Inflammatory macrophage (primary cell): Measurements from ENCODE around the gene PTBP3.
"Not testable (repeated sequence)": the region's sequence is repeated elsewhere in the genome, so short reads cannot be mapped to it uniquely, and the experiment has no call there.

Experiments
- DNase-seq, 2 donors: peaks; one replicate each; pipeline ENCODE4 v3.0.0-alpha.2; 2020 to 2022

Gene PTBP3

GRCh38 chr9:112267086-112267485 lies 66.3 kb downstream of the PTBP3 start:
- DNase-seq = not testable (repeated sequence)

DNA sequence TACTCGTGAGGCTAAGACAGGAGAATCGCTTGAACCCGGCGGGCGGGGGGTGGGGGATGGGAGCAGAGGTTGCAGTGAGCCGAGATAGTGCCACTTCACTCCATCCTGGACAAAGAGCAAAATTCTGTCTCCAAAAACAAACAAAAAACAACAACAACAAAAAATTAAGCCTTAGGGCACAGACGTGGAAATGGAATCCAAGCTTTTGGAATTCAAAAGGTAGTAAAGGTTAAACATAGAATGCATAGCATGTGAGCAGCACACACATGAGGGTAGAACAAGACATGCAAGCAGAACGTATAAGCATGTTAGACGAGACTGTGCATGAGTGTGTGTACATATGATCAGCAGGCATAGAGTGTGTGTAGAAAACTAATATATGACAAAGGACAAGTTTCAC lies 68.0 kb downstream of the PTBP3 start:
- DNase-seq = no peak

DNA sequence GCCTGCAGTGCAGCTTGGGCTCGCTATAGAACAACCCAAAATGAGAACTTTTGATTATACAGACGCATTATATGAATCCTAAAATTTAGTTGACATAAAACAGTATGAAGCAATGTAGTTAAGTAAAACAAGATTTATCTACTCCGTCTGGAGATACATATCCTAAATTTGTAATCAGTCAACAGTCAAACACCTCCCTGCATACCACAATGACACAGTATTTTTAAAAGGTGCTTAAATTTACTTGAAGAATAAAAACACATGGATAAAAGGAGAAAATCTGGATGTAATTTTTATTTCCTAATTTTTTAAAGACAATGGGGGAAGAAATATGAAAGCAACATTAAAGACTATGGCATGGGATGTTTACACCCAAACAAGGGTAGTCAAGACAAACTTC lies 70.8 kb downstream of the PTBP3 start:
- no peak for DNase-seq

- no peak for DNase-seq
Observed at GRCh38 chr9:112261133-112261532, 72.3 kb downstream of the PTBP3 start.

DNA sequence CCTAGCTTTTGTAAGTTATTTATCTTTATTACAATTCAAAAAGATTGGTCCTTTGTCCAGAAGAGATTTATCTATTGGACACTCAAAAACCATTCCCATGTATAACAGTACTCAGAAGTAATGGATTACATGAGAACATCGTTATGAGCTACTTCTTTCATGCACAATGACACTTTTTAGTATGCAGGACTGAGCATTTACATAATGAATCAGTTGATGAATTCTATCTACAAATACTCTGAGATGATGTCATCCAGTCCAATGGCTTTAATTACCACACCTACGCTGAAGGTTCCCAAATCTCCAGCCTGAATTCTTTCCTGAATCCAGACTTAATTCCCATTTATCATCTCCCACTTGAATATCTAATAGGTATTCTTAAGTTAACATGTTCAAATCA lies 75.3 kb downstream of the PTBP3 start:
- no peak for DNase-seq

DNA sequence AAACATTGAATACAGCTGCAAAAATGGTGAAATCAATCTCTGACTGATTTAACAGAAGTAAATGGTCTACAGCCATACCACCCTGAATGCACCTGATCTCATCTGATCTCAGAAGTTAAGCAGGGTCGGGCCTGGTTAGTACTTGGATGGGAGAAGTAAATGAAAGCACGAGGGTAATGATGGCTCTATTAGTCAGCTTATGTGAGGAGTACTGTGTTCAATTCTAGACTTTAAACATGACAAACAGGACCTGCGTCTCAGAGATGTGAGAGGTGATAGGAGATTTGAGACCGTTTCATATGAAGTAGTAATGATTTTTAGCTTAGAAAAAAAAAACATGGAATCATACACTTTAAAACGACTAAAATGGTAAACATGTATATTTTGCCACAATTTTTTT lies 81.2 kb downstream of the PTBP3 start:
- no peak for DNase-seq

DNA sequence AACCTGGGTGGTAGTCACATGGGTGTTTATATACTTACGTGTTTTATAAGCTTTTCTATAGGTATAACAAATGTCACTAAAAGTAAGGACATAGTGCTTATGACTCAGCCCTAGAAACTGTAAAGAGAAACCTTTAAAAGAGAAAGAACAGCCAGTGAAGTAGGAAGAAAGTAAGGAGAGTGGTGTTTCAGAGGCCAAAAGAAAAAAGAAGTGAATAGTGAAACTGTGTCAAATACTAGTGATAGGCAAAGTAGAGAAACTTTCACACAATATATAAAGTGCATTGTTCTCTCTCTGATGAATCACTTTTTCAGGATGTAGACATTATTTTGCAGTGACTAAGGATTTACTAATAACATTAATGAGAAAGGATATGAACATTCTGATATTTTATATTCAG lies 84.1 kb downstream of the PTBP3 start:
- DNase-seq = no peak

- peak in 1 of 2 donors; percentile 39 for DNase-seq
Observed at GRCh38 chr9:112248722-112249121, 84.7 kb downstream of the PTBP3 start.

- no peak for DNase-seq
Observed at GRCh38 chr9:112247090-112247489, 86.3 kb downstream of the PTBP3 start.

GRCh38 chr9:112245126-112245525 lies 88.3 kb downstream of the PTBP3 start:
- no peak for DNase-seq

- no peak for DNase-seq
Observed at GRCh38 chr9:112242147-112242804, 91.1 kb downstream of the PTBP3 start.

- DNase-seq = no peak
Observed at GRCh38 chr9:112241491-112241890, 91.9 kb downstream of the PTBP3 start.

DNA sequence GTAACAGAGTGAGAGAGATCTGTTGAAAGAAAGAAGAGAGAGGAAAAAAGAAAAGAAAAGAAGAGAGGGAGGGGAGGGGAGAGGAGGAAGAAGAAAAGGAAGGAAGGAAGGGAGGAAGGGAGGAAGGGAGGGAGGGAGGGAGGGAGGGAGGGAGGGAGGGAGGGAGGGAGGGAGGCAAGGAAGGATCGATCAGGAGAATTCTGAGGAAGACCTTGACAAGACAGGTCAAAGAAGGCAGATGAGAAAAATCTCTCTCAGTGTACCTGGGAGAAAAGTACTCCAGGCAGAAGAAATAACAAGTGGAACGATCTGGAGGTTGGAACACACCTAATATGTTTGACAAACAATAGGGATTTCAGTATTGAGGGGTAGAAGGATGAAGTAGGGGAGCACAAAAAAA lies 93.7 kb downstream of the PTBP3 start:
- no peak for DNase-seq

DNA sequence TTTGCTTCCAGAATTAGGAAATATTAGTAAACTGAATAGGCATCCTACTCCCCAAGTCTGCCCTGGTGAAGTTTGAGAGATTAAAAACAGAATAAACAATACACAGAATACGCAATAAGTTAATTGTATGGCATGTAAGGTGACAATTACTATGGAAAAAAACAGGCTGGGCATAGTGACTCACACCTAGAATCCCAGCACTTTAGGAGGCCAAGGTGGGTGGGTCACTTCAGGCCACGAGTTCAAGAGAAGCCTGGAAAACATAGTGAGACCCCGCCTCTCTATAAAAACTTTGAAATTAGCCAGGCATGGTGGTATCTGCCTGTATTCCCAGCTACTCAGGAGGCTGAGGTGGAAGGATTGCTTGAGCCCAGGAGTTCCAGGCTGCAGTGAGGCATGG lies 94.1 kb downstream of the PTBP3 start:
- no peak for DNase-seq

GRCh38 chr9:112234779-112235178 lies 98.6 kb downstream of the PTBP3 start:
- no peak for DNase-seq

DNA sequence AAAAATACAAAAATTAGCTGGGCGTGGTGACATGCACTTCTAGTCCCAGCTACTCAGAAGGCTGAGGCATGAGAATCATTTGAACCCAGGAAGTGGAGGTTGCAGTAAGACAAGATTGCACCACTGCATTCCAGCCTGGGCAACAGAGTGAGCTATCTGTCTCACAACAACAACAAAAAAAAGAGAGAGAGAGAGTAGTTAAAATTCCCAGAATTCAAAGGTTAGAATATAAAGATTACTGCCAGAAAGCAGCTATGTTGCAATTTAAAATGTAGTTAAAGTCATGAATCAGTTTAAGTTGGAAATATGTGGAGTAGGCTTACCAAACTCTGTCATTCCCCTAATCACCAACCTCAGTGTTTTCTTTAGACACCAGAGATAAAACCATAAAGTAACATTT lies 99.7 kb downstream of the PTBP3 start:
- peak; percentile 13 to 31 for DNase-seq

GRCh38 chr9:112232233-112232632 lies 101.2 kb downstream of the PTBP3 start:
- DNase-seq = no peak

DNA sequence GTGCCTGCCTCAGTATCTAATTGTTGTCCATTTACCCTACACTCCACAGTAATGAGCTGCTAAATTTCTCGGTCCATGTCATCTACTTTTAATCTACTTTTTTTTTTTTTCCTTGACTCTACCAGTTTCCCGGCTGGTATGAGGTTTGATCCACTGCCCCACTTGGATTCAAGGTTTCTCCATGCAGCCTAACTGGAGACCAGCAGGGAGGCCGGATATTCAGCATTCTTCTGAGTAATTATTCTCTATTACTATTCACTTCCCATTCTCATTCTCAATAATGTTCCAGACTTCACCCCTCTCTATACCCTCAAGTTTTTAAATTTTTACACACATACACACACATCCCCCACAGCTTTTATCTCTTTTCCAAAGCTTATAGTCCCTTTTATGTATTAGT lies 107.3 kb downstream of the PTBP3 start:
- DNase-seq = no peak

GRCh38 chr9:112224401-112225289 lies 108.8 kb downstream of the PTBP3 start:
- DNase-seq = peak; percentile 83 to 88

DNA sequence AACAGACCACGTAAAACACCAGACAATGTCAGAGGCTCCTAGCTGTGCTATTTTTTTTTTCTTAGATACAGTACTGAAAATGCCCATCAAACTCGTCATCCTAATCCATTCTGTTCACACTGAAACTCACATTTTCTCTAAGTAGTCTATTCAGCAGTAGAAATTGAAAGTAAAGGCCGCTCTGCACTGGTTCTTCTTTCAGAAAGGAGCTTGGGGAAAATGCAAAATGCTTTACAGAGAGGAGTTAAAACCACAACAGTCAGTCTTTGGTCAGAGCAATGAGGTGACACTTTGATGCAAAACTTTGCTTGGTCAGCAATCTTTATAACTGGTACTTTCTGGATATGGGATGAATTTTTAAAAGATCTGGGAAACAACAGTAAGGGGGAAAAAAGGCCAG lies 114.5 kb downstream of the PTBP3 start:
- DNase-seq = no peak

- DNase-seq = no peak
Observed at GRCh38 chr9:112212926-112213325, 120.5 kb downstream of the PTBP3 start.

- DNase-seq = no peak
Observed at GRCh38 chr9:112207451-112207850, 126.0 kb downstream of the PTBP3 start.

DNA sequence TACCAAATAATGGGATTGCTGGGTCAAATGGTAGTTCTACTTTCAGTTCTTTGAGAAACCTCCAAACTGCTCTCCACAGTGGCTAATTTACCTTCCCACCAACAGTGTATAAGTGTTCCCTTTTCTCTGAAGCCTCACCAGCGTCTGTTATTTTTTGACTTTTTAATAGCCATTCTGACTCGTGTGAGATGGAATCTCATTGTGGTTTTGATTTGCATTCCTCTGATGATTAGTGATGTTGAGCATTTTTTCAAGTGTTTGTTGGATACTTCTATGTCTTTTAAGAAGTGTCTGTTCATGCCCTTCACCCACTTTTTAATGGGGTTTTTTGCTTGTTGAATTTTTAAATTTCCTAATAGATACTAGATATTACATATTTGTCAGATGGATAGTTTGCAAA lies 129.9 kb downstream of the PTBP3 start:
- no peak for DNase-seq

DNA sequence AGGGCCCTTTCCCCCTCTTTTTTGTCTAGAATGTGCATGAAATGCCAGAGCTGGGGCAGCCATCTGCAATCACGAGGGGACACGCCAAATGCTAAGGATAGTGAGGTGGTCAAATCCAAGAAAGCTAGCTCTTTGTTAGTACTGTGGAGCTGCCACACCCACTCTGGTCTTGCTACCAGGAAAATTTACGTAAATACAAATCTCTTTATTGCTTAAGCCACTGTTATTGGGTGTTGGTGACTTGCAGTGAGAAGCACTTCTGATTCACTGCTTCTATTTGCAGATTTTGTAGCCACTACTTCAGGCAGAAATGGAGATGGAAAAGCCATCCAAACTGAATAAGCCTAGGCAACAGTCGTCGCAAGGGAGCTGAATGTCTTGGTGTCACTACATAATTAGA lies 132.7 kb downstream of the PTBP3 start:
- DNase-seq = no peak
